Activated naive CD8-positive, alpha-beta T cell treated with anti-CD3 and anti-CD28 coated beads for 36 hours (primary cell): ENCODE results near the gene PTPRN2. TPM values are rescaled to one million over a fixed set of nuclear protein-coding genes. Genes with fewer than 3 reads are reported as not detected.
"Not testable (repeated sequence)": the region's sequence is repeated elsewhere in the genome, so short reads cannot be mapped to it uniquely, and the experiment has no call there.

Experiments used
- DNase-seq: peaks from one replicate; pipeline ENCODE4 v3.0.0; 2021
- H3K27ac Mint-ChIP-seq: one replicate; pipeline ENCODE4 v1.8.0; 2022; ENCODE audit warnings: mild to moderate bottlenecking, moderate library complexity, mixed read lengths
- H3K27me3 Mint-ChIP-seq: one replicate; pipeline ENCODE4 v1.8.0; 2022; ENCODE audit warnings: mild to moderate bottlenecking, mixed read lengths
- H3K36me3 Mint-ChIP-seq: one replicate; pipeline ENCODE4 v1.8.0; 2021; ENCODE audit warnings: mild to moderate bottlenecking, mixed read lengths
- H3K4me1 Mint-ChIP-seq: one replicate; pipeline ENCODE4 v1.8.0; 2021; ENCODE audit warnings: mixed read lengths
- H3K4me3 Mint-ChIP-seq: one replicate; pipeline ENCODE4 v1.8.0; 2022; ENCODE audit warnings: mild to moderate bottlenecking, moderate library complexity, mixed read lengths
- H3K9me3 Mint-ChIP-seq: one replicate; pipeline ENCODE4 v1.8.0; 2022; ENCODE audit warnings: mixed read lengths
- total RNA-seq, 2 experiments: library from RNA; stranded (reverse); gene quantifications; one replicate each; pipeline ENCODE4 v1.2.3, GENCODE V29; 2021

Gene PTPRN2
- total RNA-seq, 2 experiments from 2014 or later = 0.72 to 0.74 TPM

- Mint-ChIP-seq H3K4me3 (no peak overlapping the region), H3K27me3 (peaks cover 16% of the 10 kb centered on the region), H3K27ac (no peak overlapping the region), H3K36me3 (no peaks in the 10 kb centered on the region), H3K9me3 (no peaks in the 10 kb centered on the region), H3K4me1 (peaks cover 4% of the 10 kb centered on the region)
- DNase-seq = no peak
Observed at GRCh38 chr7:158428837-158429753, 158.5 kb downstream of the PTPRN2 start.

- H3K27ac Mint-ChIP-seq = no peak overlapping the region
Observed at GRCh38 chr7:158428131-158428836, 159.3 kb downstream of the PTPRN2 start.

GRCh38 chr7:158425676-158426075 is 161.9 kb downstream of the PTPRN2 start:
- not testable (repeated sequence) for H3K4me3 Mint-ChIP-seq, DNase-seq, H3K27ac Mint-ChIP-seq, H3K9me3 Mint-ChIP-seq, H3K36me3 Mint-ChIP-seq, H3K27me3 Mint-ChIP-seq, H3K4me1 Mint-ChIP-seq

More at GRCh38 chr7:158428131-158428836, 159.3 kb downstream of the PTPRN2 start:
- Mint-ChIP-seq H3K27me3 (peaks cover 18% of the 10 kb centered on the region), H3K36me3 (no peaks in the 10 kb centered on the region), H3K4me1 (peaks cover 4% of the 10 kb centered on the region), H3K4me3 (no peak overlapping the region), H3K9me3 (no peaks in the 10 kb centered on the region)
- DNase-seq = no peak

- no peak overlapping the region for H3K27ac Mint-ChIP-seq
- no peaks in the 10 kb centered on the region for H3K4me1 Mint-ChIP-seq
- DNase-seq = no peak
Observed at GRCh38 chr7:158424531-158424930, 163.1 kb downstream of the PTPRN2 start.

GRCh38 chr7:158424011-158424410 is 163.6 kb downstream of the PTPRN2 start:
- Mint-ChIP-seq H3K9me3 (no peaks in the 10 kb centered on the region), H3K27ac (no peak overlapping the region), H3K4me3 (no peak overlapping the region), H3K36me3 (no peaks in the 10 kb centered on the region), H3K4me1 (no peaks in the 10 kb centered on the region), H3K27me3 (peaks cover 3% of the 10 kb centered on the region)
- no peak for DNase-seq

More at GRCh38 chr7:158424531-158424930, 163.1 kb downstream of the PTPRN2 start:
- Mint-ChIP-seq H3K36me3 (no peaks in the 10 kb centered on the region), H3K4me3 (no peak overlapping the region), H3K9me3 (no peaks in the 10 kb centered on the region), H3K27me3 (peaks cover 3% of the 10 kb centered on the region)

- Mint-ChIP-seq H3K36me3 (no peaks in the 10 kb centered on the region), H3K4me3 (no peak overlapping the region), H3K27ac (no peak overlapping the region), H3K4me1 (no peaks in the 10 kb centered on the region), H3K27me3 (peaks cover 3% of the 10 kb centered on the region), H3K9me3 (peaks cover 3% of the 10 kb centered on the region)
- DNase-seq = no peak
Observed at GRCh38 chr7:158422887-158423560, 164.6 kb downstream of the PTPRN2 start.

- no peak overlapping the region for H3K27ac Mint-ChIP-seq
- peaks cover 7% of the 10 kb centered on the region for H3K9me3 Mint-ChIP-seq
- H3K4me1 Mint-ChIP-seq = no peaks in the 10 kb centered on the region
- no peaks in the 10 kb centered on the region for H3K36me3 Mint-ChIP-seq
- peaks cover 3% of the 10 kb centered on the region for H3K27me3 Mint-ChIP-seq
- DNase-seq = no peak
- no peak overlapping the region for H3K4me3 Mint-ChIP-seq
Observed at GRCh38 chr7:158422196-158422886, 165.3 kb downstream of the PTPRN2 start.

GRCh38 chr7:158421361-158421760 is 166.3 kb downstream of the PTPRN2 start:
- Mint-ChIP-seq H3K9me3 (peaks cover 7% of the 10 kb centered on the region), H3K4me3 (no peak overlapping the region), H3K4me1 (no peaks in the 10 kb centered on the region), H3K36me3 (no peaks in the 10 kb centered on the region), H3K27me3 (peaks cover 3% of the 10 kb centered on the region), H3K27ac (no peak overlapping the region)
- no peak for DNase-seq

GRCh38 chr7:158420591-158421340 is 166.9 kb downstream of the PTPRN2 start:
- no peak for DNase-seq
- no peaks in the 10 kb centered on the region for H3K36me3 Mint-ChIP-seq
- no peaks in the 10 kb centered on the region for H3K4me1 Mint-ChIP-seq
- H3K4me3 Mint-ChIP-seq = no peak overlapping the region
- peaks cover 3% of the 10 kb centered on the region for H3K27me3 Mint-ChIP-seq
- H3K9me3 Mint-ChIP-seq = peaks cover 7% of the 10 kb centered on the region
- H3K27ac Mint-ChIP-seq = no peak overlapping the region

- H3K4me3 Mint-ChIP-seq = no peak overlapping the region
- no peak for DNase-seq
- peaks cover 7% of the 10 kb centered on the region for H3K9me3 Mint-ChIP-seq
Observed at GRCh38 chr7:158419238-158419785, 168.3 kb downstream of the PTPRN2 start.

GRCh38 chr7:158418395-158418794 is 169.2 kb downstream of the PTPRN2 start:
- not testable (repeated sequence) for DNase-seq, H3K4me3 Mint-ChIP-seq

More at GRCh38 chr7:158419238-158419785, 168.3 kb downstream of the PTPRN2 start:
- no peak overlapping the region for H3K27ac Mint-ChIP-seq
- H3K4me1 Mint-ChIP-seq = no peaks in the 10 kb centered on the region
- peaks cover 3% of the 10 kb centered on the region for H3K27me3 Mint-ChIP-seq
- H3K36me3 Mint-ChIP-seq = no peaks in the 10 kb centered on the region

GRCh38 chr7:158416283-158416933 is 171.2 kb downstream of the PTPRN2 start:
- no peak for DNase-seq
- no peaks in the 10 kb centered on the region for H3K27me3 Mint-ChIP-seq
- peaks cover 7% of the 10 kb centered on the region for H3K9me3 Mint-ChIP-seq
- no peak overlapping the region for H3K4me3 Mint-ChIP-seq
- H3K27ac Mint-ChIP-seq = no peak overlapping the region
- H3K36me3 Mint-ChIP-seq = no peaks in the 10 kb centered on the region
- H3K4me1 Mint-ChIP-seq = no peaks in the 10 kb centered on the region

More at GRCh38 chr7:158418395-158418794, 169.2 kb downstream of the PTPRN2 start:
- H3K27me3 Mint-ChIP-seq, H3K9me3 Mint-ChIP-seq, H3K27ac Mint-ChIP-seq, H3K36me3 Mint-ChIP-seq, H3K4me1 Mint-ChIP-seq: not testable (repeated sequence)

- H3K4me1 Mint-ChIP-seq = no peaks in the 10 kb centered on the region
- H3K36me3 Mint-ChIP-seq = no peaks in the 10 kb centered on the region
- no peak overlapping the region for H3K4me3 Mint-ChIP-seq
- peaks cover 7% of the 10 kb centered on the region for H3K9me3 Mint-ChIP-seq
- DNase-seq = no peak
- H3K27me3 Mint-ChIP-seq = no peaks in the 10 kb centered on the region
- no peak overlapping the region for H3K27ac Mint-ChIP-seq
Observed at GRCh38 chr7:158415316-158415715, 172.3 kb downstream of the PTPRN2 start.
